Kidney tubule cell (primary cell): ENCODE results near the gene CDHR5.
A peak's percentile ranks its signal among the peaks of the same experiment; 100 is the strongest.

Experiments
- DNase-seq: peaks from one replicate; pipeline ENCODE4 v3.0.0-alpha.2; 2018; ENCODE audit warnings: low spot score

The CDHR5 gene

GRCh38 chr11:645536-645935 lies 20.8 kb upstream of the CDHR5 start:
- DNase-seq = no peak

- no peak for DNase-seq
Measured at GRCh38 chr11:643849-644738, 19.3 kb upstream of the CDHR5 start.

DNA sequence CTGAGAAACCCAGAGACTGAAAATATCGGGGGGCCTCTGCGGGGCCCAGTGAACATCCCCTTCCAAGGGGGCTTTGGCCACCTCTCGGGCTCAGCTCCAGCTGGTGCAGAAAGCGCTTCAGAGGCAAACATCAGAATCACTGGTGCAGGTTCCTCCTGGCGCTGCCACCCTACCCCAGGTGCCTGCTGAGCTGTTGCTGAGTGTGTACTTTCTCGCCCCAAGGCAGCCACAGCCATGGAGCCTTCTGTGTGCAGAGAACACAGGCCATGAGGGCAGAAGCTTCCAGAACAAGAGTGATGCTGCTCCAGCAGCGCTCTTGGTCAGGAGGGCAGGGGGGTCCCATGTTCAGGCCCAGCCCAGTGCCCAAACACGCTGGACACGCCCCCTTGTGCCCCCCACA lies 18.6 kb upstream of the CDHR5 start:
- no peak for DNase-seq

- no peak for DNase-seq
Measured at GRCh38 chr11:641806-642370, 17.1 kb upstream of the CDHR5 start.

- DNase-seq = no peak
Measured at GRCh38 chr11:640021-640706, 15.4 kb upstream of the CDHR5 start.

DNA sequence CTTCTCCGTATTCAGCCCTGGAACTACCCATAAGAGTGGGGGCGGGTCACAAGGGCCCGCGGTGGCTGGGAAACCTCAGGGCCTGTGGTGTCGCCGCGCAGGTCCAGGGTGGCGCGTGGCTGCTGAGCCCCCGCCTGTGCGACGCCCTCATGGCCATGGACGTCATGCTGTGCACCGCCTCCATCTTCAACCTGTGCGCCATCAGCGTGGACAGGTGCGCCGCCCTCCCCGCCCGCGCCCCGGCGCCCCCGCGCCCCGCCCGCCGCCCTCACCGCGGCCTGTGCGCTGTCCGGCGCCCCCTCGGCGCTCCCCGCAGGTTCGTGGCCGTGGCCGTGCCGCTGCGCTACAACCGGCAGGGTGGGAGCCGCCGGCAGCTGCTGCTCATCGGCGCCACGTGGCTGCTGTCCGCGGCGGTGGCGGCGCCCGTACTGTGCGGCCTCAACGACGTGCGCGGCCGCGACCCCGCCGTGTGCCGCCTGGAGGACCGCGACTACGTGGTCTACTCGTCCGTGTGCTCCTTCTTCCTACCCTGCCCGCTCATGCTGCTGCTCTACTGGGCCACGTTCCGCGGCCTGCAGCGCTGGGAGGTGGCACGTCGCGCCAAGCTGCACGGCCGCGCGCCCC lies 14.7 kb upstream of the CDHR5 start:
- no peak for DNase-seq

- no peak for DNase-seq
Measured at GRCh38 chr11:638631-639331, 14.0 kb upstream of the CDHR5 start.

DNA sequence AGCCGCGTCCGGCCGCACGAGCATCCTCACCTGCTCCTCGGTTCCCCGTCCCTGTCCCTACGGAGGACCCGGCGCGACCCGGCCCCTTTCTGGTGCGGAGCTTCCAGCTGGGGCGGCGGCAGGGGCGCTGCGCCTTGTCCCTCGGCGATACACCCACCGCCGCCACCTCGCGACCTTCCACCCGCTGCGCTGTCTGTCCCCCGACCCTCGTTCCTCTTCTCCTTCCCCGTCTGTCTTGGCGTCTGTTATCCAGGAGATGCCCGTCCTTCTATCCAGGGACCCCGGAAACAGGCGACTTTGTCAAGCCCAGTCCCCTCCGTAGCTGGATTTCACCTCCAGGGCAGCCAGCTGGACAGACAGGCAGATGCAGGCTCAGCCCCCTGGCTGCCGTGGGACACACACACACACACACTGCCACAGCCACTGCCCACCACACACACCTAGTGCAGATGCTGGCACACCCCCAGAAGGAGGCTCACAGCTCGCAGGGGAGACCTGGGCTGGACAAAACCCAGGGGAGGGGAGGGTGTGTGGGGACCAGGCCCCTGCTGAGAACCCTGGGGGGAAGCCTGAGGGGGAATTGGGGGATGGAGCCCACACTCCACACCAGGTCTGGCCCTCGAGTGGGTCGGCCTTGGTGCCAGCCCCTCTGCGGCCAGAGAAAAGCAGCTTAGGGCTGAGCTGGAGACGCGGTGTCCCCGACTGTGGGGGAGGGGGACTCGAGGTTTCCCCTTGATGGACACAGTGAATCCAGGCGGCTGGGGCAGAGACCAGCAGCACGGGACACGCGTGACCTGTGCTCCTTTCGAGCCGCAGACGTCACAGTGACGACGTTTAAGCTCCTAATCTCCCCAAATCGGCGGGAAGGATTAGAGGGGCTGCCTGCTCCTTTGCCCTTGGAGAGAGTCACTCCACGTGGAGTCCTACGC lies 13.1 kb upstream of the CDHR5 start:
- DNase-seq = no peak

DNA sequence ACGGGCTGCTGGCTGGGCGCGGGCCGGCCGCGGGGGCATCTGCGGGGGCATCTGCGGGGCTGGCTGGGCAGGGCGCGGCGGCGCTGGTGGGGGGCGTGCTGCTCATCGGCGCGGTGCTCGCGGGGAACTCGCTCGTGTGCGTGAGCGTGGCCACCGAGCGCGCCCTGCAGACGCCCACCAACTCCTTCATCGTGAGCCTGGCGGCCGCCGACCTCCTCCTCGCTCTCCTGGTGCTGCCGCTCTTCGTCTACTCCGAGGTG lies 12.5 kb upstream of the CDHR5 start:
- no peak for DNase-seq

- DNase-seq = no peak
Measured at GRCh38 chr11:636511-637332, 12.0 kb upstream of the CDHR5 start, which contains the start of gene DRD4. Gene DRD4, plus strand, starts transcription at chr11:637269. Its CDS starts 36 bp downstream, at chr11:637305.

GRCh38 chr11:635945-636510 lies 11.3 kb upstream of the CDHR5 start:
- no peak for DNase-seq

- DNase-seq = no peak
Measured at GRCh38 chr11:630871-631270, 6.1 kb upstream of the CDHR5 start.

GRCh38 chr11:629237-629583 lies 4.5 kb upstream of the CDHR5 start:
- DNase-seq = no peak

GRCh38 chr11:628056-628455 lies 3.3 kb upstream of the CDHR5 start:
- no peak for DNase-seq

DNA sequence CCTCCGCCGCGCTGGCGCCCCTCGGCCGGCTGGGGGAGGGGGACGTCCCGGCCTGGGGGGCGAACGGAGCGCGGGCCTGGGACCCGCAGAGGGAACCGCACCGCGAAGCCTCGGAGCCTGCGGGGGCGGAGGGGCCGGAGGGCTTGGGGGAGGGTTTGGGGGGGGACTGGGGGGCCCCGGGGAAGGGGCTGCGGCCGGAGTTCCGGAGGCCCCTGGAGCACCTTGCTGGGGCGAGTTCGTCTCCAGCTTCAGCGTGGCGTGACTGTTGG lies 2.5 kb upstream of the CDHR5 start:
- DNase-seq = no peak

DNA sequence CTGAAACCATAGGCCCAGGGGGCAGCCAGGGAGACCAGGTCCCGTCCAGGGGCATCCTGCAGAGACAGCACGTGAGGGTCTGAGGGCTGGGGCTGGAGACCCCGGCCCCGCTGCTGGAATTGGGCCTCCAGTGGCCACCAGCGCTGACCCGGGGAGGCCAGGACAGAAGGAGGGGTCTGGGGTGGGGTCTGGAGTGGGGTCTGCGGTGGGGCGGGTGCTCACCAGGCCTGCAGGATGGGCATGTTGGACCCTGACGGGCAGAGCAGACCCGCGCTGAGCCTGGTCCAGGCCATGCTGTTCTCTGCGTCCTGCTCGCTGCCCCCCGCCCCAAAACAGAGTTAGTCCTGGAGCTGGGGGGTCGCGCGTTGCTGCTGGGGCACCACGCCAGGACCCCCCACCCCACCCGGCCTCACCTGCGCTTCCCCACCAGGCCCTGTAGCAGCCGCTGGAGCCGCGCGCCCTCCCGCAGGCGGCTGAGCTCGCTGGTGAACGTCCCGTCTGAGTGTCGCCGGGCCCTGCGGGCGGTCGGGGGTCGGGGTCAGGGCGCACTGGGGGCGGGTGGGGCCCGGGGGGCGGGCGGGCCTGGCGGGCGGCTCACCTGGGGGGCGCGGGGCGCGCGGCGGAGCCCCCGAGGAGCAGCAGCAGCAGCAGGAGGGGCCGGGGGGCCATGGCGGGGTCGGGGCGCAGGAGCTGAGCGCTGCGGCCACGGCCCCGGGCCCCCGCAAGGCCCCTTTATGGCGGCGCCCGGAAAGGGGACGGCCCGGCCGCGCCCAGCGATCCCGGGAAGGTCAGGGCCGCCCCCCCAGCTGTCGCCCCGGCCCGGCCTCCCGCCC lies 1.9 kb upstream of the CDHR5 start, which contains the start of gene SCT:
Gene SCT (minus strand): TSS at position 707 of the 833 bp plus-strand sequence. CDS start 38 bp downstream, at position 669.
- DNase-seq = no peak

- no peak for DNase-seq
Measured at GRCh38 chr11:625636-626268, 997 bp upstream of the CDHR5 start.

GRCh38 chr11:623999-624704 lies 603 bp downstream of the CDHR5 start:
- peak; percentile 57 for DNase-seq
